Hematopoietic multipotent progenitor cell treated with erythropoietin and hydrocortisone succinate and interleukin-3 and kit ligand, for 17 days (in vitro differentiated cells): ENCODE measurements around the gene ATP10A.
"Not testable (repeated sequence)": the region's sequence is repeated elsewhere in the genome, so short reads cannot be mapped to it uniquely, and the experiment has no call there.

ENCODE experiments used
- DNase-seq: peaks from one replicate; pipeline ENCODE4 v3.0.0-alpha.2; 2015; ENCODE audit warnings: low spot score

ATP10A gene

GRCh38 chr15:25883463-25884259, 20.5 kb upstream of the ATP10A start:
- no peak for DNase-seq

- DNase-seq, result no peak
Measured at GRCh38 chr15:25882466-25882865, 19.3 kb upstream of the ATP10A start.

DNA sequence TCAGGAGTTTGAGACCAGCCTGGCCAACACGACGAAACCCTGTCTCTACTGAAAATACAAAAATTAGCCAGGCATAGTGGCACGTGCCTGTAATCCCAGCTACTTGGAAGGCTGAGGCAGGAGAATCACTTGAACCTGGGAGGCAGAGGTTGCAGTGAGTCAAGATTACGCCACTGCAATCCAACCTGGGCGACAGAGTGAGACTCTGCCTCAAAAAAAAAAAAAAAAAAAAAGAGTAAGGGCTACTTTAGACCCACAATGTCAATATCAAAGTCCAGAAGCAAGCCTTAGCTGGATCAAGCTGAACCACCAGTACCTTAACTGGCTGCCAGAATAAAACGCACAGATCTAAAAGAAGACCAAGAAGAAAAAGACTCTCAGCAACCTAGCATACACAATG, 17.8 kb upstream of the ATP10A start:
- DNase-seq, result not testable (repeated sequence)

DNA sequence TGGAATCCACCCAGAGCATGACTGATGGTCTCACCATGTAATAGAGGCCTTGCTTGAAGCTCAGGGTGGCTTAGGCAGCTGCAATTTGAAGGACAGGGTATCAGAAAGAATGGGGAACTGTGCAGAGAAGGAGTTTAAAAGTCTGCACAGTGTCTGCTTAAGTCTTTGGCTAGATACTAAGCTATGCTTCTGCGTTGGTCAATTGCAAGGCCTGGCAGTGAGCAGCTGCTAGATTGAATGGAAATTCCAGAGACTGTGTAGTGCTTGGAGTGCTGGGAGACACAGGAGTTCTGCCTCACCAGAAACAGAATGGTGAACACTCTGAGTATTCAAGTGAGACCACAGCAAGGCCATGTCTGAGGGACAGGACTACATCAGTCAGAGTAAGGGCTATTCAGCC, 17.3 kb upstream of the ATP10A start:
- no peak for DNase-seq

DNA sequence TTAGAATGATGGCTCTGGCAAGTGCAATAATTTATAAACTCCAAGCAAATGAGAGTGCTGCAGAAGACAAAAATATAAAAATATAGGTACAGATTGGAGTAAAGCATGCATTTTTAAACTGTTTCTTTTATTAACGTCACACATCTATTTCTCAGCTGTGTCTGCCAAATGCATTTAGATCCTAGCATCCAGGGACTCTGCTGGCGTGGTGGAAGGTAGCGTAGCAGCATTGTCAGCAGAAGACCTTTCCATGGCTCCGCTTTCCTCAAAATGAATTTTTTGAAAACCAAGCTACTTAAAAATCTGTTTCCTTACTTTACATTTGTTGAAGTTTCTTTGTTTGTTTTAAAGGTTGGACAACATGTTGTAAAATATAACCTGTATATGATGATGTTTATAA, 16.3 kb upstream of the ATP10A start:
- DNase-seq, result no peak

DNA sequence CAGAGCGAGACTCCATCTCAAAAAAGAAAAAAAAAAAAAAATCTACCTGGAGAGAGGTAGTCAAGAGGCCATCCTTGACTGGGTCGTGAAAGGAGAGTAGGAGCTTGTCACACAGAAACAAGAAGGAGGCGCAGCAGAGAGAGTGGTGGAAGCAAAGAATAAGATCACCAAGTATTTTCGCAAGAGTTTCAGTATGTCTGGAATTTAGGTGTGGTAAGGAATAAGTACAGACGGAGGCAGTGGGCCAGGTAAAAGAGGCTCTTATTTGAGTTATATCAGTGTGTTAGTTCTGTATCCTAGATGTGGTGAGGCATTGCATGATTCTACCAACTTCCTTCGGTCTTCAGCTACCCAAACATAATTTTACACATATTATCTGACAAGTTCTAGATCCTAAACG, 14.6 kb upstream of the ATP10A start:
- DNase-seq, result no peak

DNA sequence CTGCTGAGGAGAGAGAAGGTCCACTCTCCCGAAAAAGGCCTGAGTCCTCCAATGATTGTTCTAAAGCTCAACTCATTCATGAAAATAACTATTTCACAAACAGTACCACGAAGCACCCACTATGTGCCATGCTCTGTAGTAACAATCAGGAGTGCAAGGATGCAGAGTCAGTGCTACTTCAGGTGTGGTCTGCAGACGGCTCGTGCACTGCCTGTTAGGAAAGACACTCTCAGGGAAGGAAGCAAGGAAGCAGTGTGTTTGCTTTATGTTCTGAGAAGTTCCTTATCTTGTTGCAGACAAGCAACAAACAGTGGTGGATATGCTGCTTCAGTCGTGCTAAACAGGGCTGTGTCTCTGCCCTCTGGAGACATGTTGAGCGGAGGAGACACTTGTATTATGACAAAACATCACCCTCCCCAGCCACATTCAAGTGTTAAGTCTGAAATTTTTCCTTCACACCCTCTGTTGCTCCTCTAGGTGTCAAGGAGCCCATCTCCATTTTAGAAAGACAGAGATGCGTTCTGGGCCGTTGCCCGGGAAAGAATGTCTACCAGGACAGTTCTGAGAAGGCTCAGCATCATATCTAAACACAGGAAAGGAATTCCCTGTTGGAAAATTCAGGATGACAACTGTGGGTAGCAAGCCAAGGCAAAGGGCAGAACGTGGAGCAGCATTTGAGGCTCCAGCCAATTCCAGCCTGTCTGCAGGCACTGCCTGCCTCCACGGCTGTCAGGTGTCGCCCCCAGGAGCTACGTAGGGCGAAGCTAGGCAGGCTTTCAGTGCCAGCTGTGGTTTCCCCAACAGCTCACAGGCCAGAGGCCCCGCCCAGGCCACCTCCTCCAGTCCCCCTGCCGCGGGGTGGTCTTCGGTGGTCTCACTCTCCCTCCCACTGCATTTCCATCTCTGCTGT, 13.4 kb upstream of the ATP10A start:
- no peak for DNase-seq

- DNase-seq, result no peak
Measured at GRCh38 chr15:25875566-25875965, 12.4 kb upstream of the ATP10A start.

DNA sequence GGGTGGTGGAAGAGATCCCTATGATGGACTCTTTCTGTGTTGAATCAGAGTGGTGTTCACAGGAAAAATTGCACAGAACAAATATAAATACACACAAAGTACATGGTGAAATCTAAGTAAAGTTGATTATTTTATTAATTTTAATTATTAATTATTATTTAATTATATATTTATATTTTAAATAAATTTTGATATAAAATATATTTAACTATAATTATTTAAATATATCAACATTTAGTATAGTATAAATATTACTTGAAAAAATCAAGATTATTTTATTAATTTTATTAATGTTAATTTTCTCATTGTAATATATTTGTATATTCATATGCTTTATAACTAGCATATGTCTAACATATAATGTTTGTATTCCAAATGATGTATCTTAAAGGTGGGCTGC, 11.3 kb upstream of the ATP10A start:
- DNase-seq, result no peak

GRCh38 chr15:25871403-25871802, 8.3 kb upstream of the ATP10A start:
- no peak for DNase-seq

GRCh38 chr15:25870938-25871337, 7.8 kb upstream of the ATP10A start:
- no peak for DNase-seq

DNA sequence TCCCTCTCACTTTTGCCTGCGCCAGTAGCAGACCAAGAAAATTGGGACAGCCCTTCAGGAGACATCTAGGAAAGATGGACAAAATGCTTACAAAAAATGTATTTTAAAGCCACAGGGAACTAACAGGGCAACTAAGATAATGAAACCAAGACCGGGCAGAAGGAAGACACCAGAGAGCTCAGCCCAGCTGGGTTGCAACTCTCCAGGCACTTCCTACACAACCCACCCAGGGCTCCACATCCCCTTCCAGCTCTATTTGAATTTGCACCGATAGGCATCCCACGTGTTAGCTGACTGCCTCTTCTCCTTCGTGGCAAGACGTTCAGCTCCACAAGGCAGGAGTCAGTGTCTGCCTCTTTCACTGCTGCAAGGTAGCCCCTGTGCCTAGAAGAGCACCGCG, 6.6 kb upstream of the ATP10A start:
- no peak for DNase-seq

- no peak for DNase-seq
Measured at GRCh38 chr15:25866874-25867273, 3.7 kb upstream of the ATP10A start.

DNA sequence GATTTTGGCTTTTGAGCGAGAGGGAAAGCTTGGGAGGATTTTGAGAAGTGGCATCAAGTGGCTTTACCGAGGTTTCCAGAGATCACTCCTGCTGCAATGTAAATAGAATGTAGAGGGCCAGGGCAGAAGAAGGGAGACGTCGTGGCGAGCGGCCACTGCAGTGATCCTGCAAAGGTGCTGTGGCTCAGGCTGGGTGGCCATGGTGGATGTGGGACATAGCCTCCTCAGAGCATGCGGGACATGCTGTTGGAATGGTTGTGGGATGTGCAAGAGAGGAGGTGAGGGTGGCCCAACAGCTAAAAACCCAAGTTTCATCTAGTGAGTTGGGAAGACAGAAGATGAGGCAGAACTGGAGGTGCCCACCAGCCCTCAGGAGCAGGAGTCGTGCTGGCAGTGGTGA, 3.1 kb upstream of the ATP10A start:
- DNase-seq, result no peak

DNA sequence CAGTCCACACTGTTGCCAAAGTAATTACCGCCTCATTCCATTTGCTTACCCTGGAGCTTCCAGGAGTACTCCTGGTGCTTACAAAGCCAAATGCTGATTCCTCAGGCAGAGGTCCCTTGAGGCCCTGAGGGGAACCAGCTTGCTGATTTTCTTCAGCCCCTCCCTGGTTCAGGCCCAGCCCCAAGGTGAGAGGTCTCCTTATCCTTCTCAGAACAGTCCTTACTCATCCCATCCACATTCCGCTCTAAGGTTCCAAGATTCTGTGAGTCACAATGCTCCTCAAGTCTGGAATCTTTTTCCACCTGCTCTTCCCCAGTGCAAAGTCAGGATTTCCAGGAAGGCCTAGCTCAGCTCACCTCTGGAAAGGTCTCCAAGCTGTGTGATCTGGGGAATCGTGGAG, 1.8 kb upstream of the ATP10A start:
- DNase-seq, result no peak

DNA sequence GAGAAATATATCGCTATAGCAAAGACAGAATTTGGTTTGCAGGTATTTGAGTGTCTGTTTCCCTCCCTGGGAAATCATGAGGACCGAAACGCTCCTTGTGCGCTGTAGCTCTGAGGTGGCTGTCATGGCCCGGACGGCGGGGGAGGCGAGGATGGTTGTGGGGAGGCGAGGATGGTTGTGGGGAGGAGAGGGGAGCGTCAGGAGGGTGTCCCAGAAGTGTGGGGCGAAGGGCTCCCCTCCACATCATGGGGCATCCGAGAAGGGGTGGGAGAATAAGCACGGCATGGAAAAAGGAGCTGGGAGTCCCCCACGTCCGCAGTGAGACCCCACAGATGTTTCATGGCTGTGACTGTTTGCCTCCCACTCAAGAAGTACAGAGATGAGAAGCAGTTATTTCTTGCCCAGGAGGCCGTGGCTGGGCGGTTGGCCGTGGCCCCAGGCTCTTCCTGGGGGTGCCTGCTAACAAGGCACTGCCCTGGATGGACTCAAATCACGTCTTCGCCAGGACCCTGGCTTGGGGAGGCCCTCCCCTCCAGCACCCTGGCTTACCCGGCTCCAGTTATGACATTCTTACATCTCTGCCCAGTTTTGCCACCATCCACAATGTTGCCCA, 947 bp upstream of the ATP10A start:
- no peak for DNase-seq

DNA sequence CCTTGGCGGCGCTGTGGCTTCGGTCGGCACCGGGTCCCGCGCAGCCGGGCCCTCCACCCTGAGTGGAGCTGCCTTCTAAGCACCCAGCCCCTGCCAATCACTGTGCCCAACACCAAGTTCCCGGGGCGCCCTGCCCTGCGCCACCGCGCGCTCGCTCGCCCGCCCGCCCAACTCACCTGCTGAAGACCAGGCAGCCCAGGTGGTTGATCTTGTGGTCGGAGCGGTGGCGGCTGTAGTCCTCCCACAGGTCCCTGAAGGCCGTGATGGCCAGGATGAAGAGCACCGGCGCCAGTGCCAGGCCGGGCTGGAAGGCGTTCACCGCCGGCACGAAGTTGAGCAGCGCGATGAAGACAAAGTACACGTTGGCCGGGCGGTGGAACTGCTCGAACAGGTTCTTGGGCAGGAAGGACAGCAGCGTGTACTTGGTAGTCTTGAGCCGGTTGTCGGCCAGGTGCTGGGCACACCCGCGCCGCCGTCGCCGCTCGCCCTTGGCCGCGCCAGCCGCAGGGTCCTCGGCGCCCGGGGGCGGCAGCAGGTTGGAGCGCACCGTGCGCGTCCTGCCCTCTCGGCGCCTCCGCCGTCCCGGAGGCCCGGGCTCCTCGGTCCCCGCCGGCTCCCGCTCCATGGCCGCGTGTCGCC, 536 bp downstream of the ATP10A start:
- DNase-seq, result no peak

GRCh38 chr15:25862071-25862471, 1.1 kb downstream of the ATP10A start:
- no peak for DNase-seq

DNA sequence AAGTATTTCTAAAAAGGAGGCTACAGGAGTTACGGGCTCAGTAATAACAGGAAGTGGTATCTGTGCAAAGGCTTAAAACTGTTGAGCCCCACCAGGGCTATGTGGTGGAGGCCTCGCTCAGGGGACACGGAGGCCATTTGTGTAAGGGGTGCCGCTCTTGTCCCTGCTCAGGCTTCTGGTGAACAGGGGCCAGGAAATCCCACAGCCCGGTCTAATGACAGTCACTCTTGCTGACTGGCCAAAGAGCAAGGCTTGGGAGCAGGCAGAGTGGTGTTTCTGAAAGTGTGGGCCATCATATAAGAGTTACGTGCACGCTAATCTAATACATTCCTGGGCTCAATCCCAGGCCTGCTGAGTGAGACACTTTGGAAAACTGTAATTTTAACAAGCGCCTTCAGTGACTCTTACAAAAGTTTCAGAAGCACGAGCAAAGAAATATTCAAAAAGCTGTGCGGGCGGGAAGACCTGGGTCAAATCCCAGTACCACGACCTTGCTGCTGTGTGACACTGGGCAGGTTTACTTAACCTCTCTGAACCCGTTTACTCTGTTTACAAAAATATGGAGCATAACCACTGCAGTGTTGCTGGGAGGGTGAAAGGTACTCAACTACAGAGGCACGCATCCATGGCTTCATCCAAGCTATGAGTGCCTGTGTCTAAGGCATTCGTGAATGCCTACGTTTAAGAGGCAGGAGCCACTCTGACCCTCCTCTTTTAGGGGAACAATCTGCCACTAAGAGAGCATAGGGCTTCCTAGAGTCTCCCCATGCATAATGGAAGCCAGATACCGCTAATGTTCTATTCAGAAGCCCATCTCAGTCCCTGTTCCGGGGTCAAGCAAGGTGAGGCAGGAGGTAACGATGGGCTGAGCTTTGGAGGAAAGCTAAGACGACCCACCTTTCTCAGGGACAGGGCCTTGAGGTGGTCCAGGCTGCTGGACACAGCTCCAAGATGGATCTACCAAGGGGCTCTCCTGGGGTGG, 2.0 kb downstream of the ATP10A start:
- DNase-seq, result no peak

DNA sequence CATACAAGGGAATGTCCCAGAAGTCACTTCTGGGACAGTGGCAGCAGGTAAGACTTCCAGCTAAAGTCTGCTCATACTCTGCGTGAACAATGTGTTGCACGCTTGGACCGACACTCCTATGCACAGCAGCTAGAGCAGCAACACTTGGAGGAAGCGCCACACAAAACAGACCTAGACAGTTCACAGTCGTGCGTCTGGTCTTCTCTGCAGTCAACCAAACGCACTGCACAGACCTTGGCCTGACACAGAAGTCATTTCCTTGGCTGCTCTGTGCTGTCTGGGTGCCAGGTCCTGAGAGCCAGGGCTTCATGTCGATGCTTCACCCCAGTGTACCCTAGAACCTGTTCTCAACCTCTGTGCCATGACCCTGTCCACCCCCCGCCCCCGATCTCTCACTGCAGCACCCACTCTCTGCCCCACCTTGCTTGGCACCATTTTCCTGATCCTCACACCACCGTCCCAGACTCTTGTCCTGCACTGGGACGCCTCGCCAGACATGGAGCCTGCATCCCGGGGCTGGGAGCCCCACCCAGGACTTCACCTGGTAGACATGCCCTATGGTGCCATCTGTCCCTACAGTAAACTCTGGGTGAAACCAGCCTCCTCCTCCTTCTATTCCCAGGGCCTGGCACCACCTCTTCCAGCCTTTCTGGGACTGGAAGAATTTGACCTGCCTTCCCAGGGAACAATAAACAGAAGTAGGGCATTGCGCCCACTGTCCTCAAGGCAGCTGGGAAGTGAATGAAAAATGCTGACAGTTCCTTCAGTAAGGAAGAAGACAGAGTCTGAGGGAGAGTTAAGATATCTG, 3.1 kb downstream of the ATP10A start:
- no peak for DNase-seq
